ENCODE measurements around the gene PAN2. TPM values are rescaled to one million over a fixed set of nuclear protein-coding genes. Genes with fewer than 3 reads are reported as not detected.
"Not testable (repeated sequence)": the region's sequence is repeated elsewhere in the genome, so short reads cannot be mapped to it uniquely, and the experiment has no call there.

The PAN2 gene
- total RNA-seq, 1 donor from 2014 or later, result 101 TPM

- peaks cover 2% of the 10 kb centered on the region for H3K27me3 Mint-ChIP-seq (ENCODE audit: unreplicated experiment)
- no peak for DNase-seq
- no peak overlapping the region for H3K27ac Mint-ChIP-seq (ENCODE audit: unreplicated experiment)
- H3K4me1 Mint-ChIP-seq (ENCODE audit: low read depth, unreplicated experiment), result no peaks in the 10 kb centered on the region
- no peak for TF ChIP-seq CTCF (IDR thresholded peaks at IDR 0.05; ENCODE audit: partially characterized antibody, unreplicated experiment)
- peaks cover 1% of the 10 kb centered on the region for H3K9me3 Mint-ChIP-seq (ENCODE audit: unreplicated experiment)
- H3K4me3 Mint-ChIP-seq (ENCODE audit: unreplicated experiment), result no peak overlapping the region
- H3K36me3 Mint-ChIP-seq (ENCODE audit: unreplicated experiment), result peaks cover 6% of the 10 kb centered on the region
Observed at GRCh38 chr12:56282579-56282978, 51.2 kb downstream of the PAN2 start.

- Mint-ChIP-seq H3K4me1 (ENCODE audit: low read depth, unreplicated experiment) (no peaks in the 10 kb centered on the region), H3K4me3 (ENCODE audit: unreplicated experiment) (no peak overlapping the region), H3K27ac (ENCODE audit: unreplicated experiment) (no peak overlapping the region), H3K9me3 (ENCODE audit: unreplicated experiment) (peaks cover 1% of the 10 kb centered on the region), H3K36me3 (ENCODE audit: unreplicated experiment) (peaks cover 6% of the 10 kb centered on the region), H3K27me3 (ENCODE audit: unreplicated experiment) (peaks cover 2% of the 10 kb centered on the region)
- no peak for TF ChIP-seq CTCF (IDR thresholded peaks at IDR 0.05; ENCODE audit: partially characterized antibody, unreplicated experiment)
- DNase-seq, result no peak
Observed at GRCh38 chr12:56282030-56282429, 51.8 kb downstream of the PAN2 start.

- no peak for TF ChIP-seq CTCF (IDR thresholded peaks at IDR 0.05; ENCODE audit: partially characterized antibody, unreplicated experiment)
- Mint-ChIP-seq H3K4me1 (ENCODE audit: low read depth, unreplicated experiment) (no peaks in the 10 kb centered on the region), H3K36me3 (ENCODE audit: unreplicated experiment) (peaks cover 6% of the 10 kb centered on the region), H3K9me3 (ENCODE audit: unreplicated experiment) (peaks cover 1% of the 10 kb centered on the region), H3K27ac (ENCODE audit: unreplicated experiment) (no peak overlapping the region), H3K4me3 (ENCODE audit: unreplicated experiment) (no peak overlapping the region), H3K27me3 (ENCODE audit: unreplicated experiment) (peaks cover 2% of the 10 kb centered on the region)
- DNase-seq, result no peak
Observed at GRCh38 chr12:56280849-56281248, 53.0 kb downstream of the PAN2 start.

GRCh38 chr12:56278905-56279304, 54.9 kb downstream of the PAN2 start:
- H3K27ac Mint-ChIP-seq (ENCODE audit: unreplicated experiment), result no peak overlapping the region
- H3K4me3 Mint-ChIP-seq (ENCODE audit: unreplicated experiment), result no peak overlapping the region
- H3K36me3 Mint-ChIP-seq (ENCODE audit: unreplicated experiment), result peaks cover 6% of the 10 kb centered on the region
- H3K27me3 Mint-ChIP-seq (ENCODE audit: unreplicated experiment), result peaks cover 2% of the 10 kb centered on the region
- DNase-seq, result no peak
- no peaks in the 10 kb centered on the region for H3K4me1 Mint-ChIP-seq (ENCODE audit: low read depth, unreplicated experiment)
- H3K9me3 Mint-ChIP-seq (ENCODE audit: unreplicated experiment), result peaks cover 3% of the 10 kb centered on the region
- TF ChIP-seq CTCF (IDR thresholded peaks at IDR 0.05; ENCODE audit: partially characterized antibody, unreplicated experiment), result no peak

GRCh38 chr12:56274299-56274698, 59.5 kb downstream of the PAN2 start:
- Mint-ChIP-seq H3K9me3 (ENCODE audit: unreplicated experiment) (peaks cover 2% of the 10 kb centered on the region), H3K4me1 (ENCODE audit: low read depth, unreplicated experiment) (no peaks in the 10 kb centered on the region), H3K4me3 (ENCODE audit: unreplicated experiment) (no peak overlapping the region), H3K27me3 (ENCODE audit: unreplicated experiment) (peaks cover 3% of the 10 kb centered on the region), H3K27ac (ENCODE audit: unreplicated experiment) (no peak overlapping the region), H3K36me3 (ENCODE audit: unreplicated experiment) (peaks cover 4% of the 10 kb centered on the region)
- no peak for TF ChIP-seq CTCF (IDR thresholded peaks at IDR 0.05; ENCODE audit: partially characterized antibody, unreplicated experiment)
- no peak for DNase-seq

- H3K4me1 Mint-ChIP-seq (ENCODE audit: low read depth, unreplicated experiment); H3K27me3 Mint-ChIP-seq (ENCODE audit: unreplicated experiment); H3K4me3 Mint-ChIP-seq (ENCODE audit: unreplicated experiment); H3K36me3 Mint-ChIP-seq (ENCODE audit: unreplicated experiment); H3K9me3 Mint-ChIP-seq (ENCODE audit: unreplicated experiment); DNase-seq; H3K27ac Mint-ChIP-seq (ENCODE audit: unreplicated experiment): not testable (repeated sequence)
Observed at GRCh38 chr12:56272468-56272867, 61.3 kb downstream of the PAN2 start.

Data from glutamatergic neuron (in vitro differentiated cells).